GM21576 (cell line): ENCODE measurements around the gene MCU.

Experiments
- ATAC-seq: cut with Tn5 transposase; IDR thresholded peaks from one replicate; pipeline ENCODE4 v1.9.1; 2021; ENCODE audit warnings: mild to moderate bottlenecking, moderate library complexity; ENCODE audit not compliant: unreplicated experiment

Gene MCU

DNA sequence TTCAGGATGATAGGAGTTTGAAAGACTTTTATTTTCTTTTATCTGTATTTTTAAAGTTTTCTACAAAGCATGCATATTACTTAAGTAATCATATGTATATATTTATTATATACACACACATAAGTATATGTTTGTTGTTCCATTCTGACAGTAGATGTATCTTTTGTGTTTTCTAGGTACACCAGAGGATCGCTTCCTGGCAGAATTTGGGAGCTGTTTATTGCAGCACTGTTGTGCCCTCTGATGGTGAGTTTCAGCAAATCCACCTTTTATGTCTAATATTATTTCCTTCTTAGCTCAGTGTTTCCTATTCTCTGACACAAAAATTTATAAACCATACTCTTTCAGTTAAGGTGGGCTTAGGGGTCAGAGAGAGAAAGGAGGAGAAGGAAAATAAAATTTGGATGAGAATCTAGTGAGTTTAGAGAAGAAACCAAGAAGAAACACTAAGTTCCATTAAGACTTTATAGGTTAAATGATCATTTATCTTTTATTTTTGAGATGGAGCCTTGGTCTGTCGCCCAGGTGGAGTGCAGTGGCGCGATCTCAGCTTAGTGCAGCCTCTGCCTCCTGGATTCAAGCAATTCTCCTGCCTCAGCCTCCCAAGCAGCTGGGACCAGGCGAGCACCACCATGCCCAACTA lies 142.4 kb downstream of the MCU start:
- no peak for ATAC-seq

DNA sequence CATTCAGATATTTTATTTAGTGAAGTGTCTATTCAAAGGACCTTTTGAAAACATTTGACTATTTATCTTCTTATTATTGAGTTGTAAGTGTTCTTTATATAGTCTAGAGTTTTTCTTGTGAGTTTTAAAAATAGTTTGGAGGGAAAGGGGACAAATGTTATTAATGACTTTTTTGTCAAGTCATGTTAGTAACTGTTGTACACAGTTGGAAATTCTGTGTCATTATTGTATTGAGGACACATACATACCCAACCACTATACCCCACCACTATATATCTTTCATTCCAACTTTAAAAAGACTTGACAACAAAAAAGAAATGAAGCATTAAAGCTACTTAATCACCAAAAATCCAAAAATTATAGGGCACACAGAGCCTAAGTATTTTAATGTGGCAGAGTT lies 148.4 kb downstream of the MCU start:
- no peak for ATAC-seq

DNA sequence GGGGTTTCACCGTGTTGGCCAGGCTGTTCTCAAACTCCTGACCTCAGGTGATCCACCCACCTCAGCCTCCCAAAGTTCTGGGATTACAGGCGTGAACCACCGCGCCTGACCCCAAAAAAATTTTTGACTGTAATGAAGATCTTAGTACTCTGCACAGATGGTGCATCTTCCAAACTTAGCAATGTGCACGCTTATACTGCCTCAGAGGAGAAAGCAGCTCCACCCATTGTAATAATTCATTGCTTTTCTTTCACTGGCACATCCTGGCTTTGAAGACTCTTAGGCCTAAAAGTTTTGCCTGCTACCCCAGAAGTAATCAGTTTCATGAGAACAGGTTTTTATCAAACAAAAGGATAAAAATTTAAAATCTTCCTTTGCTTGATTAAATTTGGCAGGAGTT lies 149.5 kb downstream of the MCU start:
- ATAC-seq: no peak

DNA sequence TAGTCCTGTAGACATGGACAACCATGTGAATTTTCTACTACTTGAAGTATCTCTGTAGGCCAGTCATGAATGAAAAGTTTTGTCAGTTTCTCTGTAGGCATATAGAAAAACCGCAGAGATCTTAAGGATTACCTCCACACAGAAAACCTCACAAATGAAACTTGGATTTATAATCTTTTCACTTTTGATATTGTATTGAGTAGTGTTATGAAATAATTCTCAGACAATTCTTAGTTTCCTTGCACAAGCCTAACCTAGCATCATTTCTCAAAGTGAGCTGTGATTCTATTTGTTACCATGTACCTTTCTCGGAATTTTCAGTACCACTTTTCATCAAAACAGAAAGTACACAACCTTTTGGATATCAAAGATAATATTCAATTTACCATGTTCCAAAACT lies 150.2 kb downstream of the MCU start:
- ATAC-seq: no peak

DNA sequence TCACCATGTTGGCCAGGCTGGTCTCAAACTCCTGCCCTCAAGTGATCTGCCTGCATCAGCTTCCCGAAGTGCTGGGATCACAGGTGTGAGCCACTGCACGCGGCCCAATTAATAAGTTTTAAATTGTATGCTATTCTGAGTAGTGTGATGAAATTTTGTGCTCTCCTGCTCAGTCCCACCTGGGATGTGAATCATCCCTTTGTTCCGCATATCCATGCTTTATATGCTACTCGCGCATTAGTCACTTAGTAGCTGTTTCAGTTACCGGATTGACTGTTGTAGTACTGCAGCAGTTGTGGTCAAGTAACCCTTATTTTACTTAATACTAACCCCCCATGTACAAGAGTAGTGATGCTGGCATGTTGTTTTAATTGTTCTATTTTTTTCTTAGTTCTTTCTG lies 154.3 kb downstream of the MCU start:
- no peak for ATAC-seq

DNA sequence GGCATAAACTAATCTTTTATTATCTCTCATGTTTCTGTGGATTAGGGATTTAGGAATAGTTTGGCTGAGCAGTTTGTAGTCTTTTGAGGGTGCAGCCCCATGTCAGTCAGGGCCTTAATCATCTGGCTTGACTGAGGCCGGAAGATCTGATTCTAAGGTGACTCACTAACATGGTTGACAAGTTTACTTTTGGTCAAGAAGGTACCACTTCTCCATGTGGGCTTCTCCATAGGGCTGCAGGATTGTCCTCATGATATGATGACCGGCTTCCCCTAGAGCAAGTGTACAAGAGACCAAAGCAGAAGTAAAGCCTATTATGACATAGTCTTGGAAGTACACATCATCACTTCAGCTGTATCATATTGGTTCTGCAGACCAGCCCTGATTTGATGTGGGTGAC lies 155.7 kb downstream of the MCU start:
- ATAC-seq: no peak

DNA sequence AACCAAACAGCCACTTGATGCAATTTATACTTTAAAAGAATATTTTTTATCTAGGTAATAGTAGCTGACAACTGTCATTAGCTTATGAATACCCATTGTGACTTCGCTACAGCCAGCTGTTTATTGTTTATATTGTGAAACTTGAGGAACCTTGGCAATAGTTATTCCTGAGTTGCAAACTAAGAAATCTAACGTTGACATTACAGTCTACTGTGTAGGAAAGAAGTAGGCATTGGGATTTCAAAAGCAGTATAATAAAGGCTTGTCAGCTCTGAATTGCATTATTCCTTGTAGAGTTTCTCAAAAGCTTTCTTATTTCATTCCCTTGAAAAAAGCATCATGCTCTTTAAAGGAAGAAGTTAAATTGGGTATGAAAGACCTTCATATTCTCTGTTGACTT lies 158.9 kb downstream of the MCU start:
- no peak for ATAC-seq

DNA sequence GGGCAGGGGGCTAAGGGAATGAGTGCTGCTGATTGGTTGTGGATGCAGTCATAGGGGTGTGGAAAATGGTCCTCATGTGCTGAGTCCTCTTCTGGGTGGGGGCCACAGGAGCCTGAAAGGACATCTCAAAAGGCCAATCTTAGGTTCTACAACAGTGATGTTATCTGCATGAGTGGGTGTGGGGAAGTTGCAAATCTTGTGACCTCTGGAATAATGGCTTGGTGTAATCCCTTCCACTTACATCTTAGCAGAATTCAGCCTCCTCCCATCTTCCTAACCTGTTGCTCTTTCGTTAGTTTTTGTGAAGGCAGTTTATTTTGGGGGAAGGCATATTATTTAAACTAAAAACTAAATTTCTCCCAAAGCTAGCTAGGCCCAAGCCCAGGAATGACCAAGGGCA lies 159.6 kb downstream of the MCU start:
- no peak for ATAC-seq

DNA sequence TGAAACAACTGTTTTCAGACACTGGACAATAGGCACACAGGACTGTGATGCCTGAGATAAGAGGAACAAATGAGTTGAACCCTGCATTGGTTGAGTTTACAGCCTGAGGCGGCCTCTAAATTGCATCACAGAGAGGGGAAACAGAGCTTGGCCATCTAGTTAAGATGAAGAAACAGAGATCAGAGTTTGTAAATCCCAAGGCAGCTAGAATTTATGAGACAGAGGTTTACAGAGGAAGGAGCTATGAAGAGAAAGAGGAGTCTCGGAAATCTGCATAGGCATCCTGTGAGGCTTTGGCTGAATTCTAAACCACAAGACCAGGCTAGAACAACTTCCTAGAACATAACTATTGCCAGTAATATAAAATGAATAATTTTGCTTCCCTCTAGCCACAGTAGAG lies 160.6 kb downstream of the MCU start:
- ATAC-seq: no peak

DNA sequence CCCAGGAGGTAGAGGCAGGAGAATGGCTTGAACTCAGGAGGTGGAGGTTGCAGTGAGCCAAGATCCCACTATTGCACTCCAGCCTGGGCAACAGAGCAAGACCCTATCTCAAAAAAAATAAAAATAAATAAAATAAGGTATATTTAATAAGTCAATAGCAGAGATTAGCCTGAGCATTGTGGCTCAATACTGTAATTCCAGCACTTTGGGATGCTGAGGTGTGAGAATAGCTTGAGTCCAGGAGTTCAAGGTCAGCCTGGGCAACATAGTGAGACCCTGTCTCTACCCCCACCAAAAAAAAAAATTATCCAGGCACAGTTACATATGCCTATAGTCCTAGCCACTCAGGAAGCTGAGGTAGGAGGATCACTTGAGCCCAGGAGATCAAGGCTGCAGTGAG lies 163.2 kb downstream of the MCU start:
- no peak for ATAC-seq

DNA sequence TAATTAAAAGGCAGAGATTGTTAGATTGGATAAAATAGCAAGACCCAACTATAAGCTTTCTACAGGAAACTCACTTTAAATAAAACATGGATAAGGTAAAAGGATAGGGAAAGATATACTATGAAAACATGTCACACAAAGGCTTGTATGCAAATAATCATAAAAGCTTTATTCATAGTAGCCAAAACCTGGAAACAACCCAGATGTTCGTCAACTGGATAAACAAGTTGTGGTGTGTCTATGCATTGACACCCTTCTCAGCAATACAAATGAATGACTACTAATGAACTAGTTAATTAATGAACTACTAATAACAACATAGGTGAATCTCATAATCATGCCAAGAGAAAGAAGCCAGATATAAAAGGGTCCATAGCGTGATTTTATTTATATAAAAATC lies 163.8 kb downstream of the MCU start:
- ATAC-seq: no peak

DNA sequence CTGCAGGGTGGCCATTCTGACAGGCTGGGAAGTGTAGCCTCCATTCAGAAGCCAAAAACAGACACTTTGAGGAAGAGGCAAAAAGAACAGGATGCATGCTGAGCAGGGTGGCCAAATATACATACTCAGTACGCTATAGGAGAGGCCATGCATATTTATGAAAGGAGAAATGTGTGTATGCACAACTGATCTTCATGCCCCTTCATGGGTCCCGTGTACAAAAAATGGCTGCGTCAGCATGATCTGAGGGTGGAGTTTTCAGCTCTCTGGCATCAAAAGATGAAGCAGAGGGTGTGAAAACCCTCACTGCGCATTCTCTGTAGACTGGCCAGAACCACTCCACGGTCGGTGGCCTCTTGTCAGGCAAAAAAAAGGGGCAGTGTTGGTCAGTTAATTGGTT lies 166.1 kb downstream of the MCU start:
- no peak for ATAC-seq

DNA sequence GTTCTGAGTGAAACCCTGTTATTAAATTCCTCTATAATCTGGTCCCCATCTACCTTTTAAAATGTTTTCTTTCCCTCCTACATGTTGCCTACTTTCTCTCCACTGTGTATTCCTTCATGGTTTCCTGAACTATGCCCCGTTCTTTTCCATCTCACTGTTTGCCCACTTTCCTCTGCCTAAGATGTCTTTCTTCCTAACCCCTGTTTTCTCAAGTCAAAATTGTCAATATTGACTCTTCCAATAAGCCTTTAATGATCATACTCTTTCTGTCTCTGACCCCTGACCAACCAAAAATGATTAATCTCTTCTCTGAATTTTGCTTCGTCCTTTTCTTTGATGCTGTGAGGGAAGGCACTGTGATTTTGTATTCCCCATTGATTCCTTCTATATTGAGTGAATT lies 171.0 kb downstream of the MCU start:
- no peak for ATAC-seq

DNA sequence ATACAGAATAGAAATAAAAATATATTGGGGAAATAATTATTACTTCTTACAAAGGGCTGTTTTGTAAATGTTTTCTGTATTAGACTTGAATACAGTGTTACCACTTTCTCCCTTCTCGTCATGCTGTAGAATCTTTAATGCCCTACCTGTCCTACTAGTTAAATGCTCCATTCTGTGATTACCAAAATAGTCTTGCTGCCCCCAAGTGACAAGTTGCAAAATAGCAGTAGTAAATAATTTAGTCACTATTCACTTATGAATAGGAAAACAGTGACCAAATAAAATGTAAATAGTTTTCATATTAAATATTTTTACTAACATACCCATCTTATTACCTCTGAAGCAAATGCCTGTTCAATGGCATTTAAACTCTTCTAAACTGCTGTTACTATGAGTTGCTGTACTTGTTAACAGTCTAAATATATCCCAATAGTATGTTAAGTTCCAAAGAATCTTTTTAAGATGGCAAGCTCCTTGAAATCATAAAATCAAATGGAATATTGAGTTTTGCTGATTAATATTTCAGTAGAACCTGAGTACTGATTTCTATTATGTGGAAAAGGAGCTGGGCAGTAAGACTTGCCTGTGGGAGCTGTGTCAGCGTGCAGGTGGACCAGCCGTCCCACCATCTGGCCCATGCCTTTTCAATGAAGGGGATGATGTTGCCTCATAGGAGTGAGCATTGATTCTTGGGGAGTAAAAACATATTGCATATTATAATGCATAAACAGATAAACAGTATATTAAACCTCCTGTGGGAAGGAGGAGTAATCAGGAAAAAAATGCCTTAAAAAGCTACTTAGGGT lies 183.5 kb downstream of the MCU start:
- no peak for ATAC-seq

DNA sequence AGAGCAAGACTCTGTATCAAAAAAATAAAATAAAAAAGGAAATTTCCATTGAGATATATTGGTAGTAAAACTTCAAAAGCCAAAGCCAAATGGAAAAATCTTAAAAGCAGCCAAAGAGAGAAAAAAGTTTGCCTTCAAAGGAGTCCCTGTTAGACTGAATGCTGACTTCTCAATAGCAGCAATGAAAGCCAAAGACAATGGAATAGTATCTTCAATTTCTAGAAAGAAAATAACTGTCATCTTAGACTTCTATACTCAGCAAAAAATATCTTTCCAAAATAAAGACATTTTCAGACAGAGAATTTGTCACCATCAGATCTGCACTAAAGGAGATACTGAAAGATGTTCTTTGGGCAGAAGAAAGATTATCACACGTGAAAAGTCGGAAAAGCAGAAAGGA lies 187.3 kb downstream of the MCU start:
- no peak for ATAC-seq

DNA sequence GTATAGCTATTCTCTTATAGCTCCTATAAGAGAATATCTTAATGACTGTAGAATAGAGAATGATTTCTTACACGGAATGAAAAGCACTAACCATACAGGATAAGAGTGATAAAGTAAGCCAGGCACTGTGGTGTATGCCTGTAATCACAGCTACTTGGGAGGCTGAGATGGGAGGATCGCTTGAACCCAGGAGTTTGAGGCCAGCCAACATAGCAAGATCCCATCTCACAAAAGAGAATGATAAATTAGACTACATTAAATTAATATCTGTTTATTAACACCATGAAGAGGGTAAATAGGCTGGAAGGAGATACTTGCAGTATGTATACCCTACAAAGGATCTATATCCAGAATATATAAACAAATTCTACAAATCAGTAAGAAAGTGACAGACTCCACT lies 189.3 kb downstream of the MCU start:
- ATAC-seq: no peak

DNA sequence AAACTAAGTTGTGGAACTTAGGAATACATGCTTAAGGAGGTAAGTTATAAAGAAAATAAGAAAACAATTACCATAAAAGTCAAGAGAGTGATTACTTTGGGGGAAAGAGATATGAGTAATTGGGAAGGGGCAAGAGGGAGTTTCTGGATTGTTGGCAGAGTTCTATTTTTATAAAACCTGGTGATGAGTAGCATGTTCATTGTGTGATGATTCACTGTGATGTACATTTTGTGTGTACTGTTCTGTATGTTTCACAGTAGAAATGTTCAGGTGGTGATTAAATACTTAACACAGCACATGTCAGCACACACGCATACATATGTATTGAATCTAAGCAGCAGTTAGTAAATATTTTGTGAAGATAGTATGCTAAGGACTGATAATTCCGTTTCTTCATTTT lies 191.9 kb downstream of the MCU start:
- no peak for ATAC-seq

DNA sequence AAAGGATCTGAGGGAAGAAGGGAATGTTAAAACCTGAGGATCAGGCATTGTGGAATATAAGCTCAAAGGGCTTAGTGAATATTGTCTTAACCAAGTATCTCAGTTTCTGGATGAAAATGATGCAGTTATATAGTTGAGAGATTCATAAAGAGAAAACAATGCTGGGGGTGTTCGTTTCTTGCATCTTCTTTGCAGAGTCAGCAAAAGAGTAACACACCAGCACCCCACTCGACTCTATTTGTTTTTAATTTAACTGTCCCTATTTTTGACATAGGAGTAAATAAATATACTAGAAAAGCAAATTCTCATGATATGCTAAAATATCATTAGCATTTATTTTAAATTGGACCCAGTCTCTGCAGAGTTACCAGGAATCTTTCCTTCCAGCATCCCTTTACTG lies 194.0 kb downstream of the MCU start:
- no peak for ATAC-seq

DNA sequence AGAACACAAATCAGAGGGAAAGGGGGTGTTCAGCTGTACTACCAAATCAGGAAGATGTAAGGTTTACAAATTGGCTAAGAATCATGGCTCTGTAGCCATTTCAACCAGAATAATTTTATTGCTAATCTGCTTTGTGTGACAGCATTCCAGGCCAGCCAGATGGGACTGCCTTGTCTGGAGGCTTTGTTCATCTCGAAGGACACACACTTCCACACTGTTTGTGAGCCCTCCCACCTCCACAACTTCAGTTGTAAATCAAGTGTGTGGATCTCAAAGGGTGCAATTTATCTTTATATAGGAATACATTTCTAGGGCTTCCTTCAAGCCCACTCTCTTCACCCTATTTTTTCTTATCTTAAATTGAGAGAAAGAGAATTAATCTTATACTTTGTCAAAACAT lies 194.7 kb downstream of the MCU start:
- ATAC-seq: no peak

DNA sequence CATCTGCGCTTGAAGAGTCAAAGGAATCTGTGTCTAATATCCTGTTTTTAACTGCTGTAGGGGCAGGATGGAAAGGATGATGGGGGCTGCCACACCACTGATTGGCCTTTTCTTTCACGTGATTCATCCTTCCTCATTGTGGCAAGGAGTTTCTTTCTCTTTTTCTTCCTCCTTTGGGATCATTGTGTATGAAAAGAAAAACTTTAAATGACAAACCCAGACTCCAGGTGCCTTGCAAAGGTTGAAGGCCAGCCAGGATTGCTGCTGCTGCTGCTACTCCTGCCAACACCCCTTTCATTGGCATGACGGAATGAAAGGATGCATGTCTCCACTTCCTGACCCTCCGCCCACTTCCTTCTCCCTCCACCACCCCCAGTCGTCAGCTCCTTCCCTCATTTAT lies 195.1 kb downstream of the MCU start:
- ATAC-seq: no peak

DNA sequence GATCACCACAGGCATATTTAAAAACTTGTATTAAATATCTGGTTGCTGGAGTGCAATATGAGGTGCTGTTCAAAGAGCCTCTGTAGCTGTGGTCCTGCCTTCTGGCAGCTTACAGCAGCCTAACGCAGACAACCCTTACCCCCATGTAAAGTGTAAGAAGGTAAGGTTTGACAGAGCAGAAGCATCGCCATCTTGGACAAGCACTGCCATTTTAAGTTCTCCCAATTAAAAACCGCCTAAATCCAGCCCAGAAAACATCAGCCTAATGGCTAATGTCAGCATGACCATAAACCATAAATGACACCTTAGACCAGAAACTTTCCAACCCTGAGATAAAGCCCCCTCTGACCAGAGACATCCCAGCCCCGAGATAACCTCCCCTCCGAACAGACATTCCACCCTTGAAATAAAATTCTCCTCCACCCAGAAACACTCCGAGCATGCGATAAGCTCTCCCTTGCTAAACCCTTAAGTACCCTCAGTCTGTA lies 196.3 kb downstream of the MCU start:
- ATAC-seq: no peak

DNA sequence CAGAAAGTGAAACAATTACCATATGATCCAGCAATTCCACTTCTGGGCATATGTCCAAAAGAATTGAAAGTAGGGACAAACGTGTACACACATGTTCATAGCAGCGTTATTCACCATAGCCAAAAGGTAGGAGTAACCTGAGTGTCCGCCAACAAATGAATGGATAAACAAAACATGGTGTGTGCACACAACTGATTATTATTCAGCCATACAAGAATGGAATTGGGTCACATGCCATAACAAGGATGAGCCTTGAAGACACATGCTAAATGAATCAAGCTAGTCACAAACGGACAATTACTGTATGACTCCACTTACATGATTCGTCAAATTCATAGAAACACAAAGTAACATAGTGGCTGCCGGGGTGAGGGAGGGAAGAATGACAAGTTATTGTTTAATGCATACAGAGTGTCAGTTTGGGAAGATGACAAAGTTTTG lies 197.5 kb downstream of the MCU start:
- ATAC-seq: no peak

DNA sequence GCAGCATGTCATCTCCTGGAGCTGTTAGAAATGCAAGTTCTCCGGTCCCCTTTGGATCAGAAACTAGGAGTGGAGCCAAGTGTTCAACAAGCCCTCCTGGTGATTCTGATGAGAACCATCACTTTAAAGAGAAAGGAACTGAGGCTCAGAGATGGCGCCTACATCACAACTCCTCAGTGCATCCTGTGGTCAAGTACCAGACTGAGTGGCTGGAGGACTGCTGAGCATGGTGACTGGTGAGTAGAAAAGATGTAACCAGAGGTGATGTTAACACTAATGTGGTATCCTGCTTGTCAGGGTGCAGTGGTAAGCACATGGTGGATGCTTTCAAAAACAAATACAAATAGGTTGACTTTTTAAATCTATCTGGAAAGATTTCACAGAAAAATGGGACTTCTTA lies 198.1 kb downstream of the MCU start:
- no peak for ATAC-seq
